ENCODE results near the gene FBN3.
"Not testable (repeated sequence)": the region's sequence is repeated elsewhere in the genome, so short reads cannot be mapped to it uniquely, and the experiment has no call there.

FBN3 gene

GRCh38 chr19:8149261-8150094 lies at the start of gene FBN3:
TSS of gene FBN3 (minus strand) at chr19:8149592. CDS start at chr19:8147480, 2,112 bp downstream.
- DNase-seq (ENCODE audit: low read depth in 2 of 3, low spot score in 1 of 3) = no peak

- DNase-seq (ENCODE audit: low read depth in 2 of 3, low spot score in 1 of 3) = no peak
Measured at GRCh38 chr19:8196271-8196927, 47.0 kb upstream of the FBN3 start.

GRCh38 chr19:8194528-8195267 lies 45.3 kb upstream of the FBN3 start:
- no peak for DNase-seq (ENCODE audit: low read depth in 2 of 3, low spot score in 1 of 3)

DNA sequence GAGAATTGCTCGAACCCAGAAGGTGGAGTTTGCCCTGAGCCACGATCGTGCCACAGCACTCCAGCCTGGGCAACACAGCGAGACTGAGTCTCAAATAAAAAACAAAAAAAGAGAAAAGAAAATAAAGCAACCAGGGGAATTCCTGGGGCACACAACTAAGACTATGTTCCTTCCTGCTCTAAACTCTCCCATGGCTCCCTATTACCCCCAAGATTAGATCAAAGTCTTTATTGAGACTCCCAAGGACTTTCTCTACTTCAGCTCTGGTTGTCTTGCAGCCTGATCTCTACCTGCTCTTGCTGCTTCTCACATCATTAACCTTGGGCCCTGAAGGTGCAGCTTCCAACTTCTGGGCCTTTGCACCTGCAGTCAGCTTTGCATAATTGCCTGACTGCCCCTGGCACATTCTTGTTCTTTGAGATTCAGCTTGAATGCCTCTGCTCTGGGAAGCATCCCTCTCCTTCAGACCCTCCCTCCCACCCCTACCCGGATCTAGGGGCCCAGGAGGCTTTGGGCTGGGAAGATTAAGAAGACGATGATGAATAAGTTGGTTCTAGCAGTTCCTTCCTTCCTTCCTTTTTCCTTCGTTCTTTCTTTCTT lies 42.9 kb upstream of the FBN3 start:
- no peak for DNase-seq (ENCODE audit: low read depth in 2 of 3, low spot score in 1 of 3)

DNA sequence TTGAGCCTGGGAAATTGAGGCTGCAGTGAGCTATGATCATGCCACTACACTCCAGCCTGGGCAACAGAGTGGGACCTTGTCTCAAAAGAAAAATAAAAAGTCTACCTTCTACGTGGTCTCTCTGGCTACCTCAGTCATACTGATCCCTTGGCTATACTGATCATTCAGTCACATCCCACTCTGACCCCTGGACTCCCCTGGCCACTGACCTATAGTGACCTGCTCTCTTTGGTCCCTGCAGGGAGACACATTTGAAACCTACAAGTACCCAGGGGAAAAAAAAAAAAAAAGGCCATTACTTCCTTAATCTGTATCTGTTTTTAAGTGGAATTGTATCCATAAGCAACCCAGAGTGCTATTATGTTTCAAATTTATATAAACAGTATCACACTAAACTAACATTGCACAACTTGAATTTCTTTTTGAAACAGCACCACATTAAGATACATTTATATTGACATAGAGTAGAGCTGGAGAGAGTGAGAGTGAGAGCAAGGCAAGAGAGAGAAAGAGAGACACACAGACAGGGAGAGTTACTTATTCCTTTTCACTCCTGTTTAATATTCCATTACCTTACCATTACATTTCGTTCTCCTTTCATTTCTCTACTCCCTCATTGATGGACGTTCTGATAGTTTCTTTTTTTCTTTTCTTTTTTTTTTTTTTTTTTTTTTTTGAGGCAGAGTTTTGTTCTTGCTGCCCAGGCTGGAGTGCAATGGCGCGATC lies 36.1 kb upstream of the FBN3 start:
- DNase-seq (ENCODE audit: low read depth in 2 of 3, low spot score in 1 of 3) = no peak

DNA sequence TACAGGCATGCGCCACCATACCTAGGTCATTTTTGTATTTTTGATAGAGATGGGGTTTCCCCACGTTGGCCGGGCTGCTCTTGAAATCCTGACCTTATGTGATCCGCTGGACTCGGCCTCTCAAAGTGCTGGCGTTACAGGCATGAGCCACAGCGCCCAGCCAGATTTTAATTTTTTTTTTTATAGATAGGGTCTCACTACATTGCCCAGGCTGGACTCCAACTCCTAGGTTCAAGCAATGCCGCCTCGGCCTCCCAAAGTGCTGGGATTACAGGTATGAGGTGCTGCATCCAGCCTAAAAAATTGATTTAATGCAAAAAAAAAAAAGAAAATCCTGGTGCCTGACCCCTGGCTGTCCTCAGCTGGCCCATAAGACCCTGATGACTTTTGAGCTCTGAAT lies 34.9 kb upstream of the FBN3 start:
- no peak for DNase-seq (ENCODE audit: low read depth in 2 of 3, low spot score in 1 of 3)

- no peak for DNase-seq (ENCODE audit: low read depth in 2 of 3, low spot score in 1 of 3)
Measured at GRCh38 chr19:8180018-8180417, 30.6 kb upstream of the FBN3 start.

- DNase-seq (ENCODE audit: low read depth in 2 of 3, low spot score in 1 of 3) = no peak
Measured at GRCh38 chr19:8174706-8175105, 25.3 kb upstream of the FBN3 start.

DNA sequence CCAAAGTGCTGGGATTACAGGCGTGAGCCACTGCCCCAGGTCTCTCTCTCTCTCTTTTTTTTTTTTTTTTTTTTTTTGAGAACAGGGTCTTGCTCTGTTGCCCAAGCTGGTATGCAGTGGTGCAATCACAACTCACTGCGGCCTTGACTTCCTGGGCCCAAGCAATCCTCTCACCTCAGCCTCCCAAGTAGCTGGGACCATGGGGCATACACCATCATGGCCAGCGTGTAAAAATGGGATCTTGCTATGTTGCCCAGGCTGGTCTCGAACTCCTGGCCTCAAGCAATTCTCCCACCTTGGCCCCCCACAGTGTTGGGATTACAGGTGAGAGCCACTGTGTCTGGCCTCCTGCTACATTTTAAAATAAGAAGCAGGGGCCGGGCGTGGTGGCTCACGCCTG lies 19.1 kb upstream of the FBN3 start:
- no peak for DNase-seq (ENCODE audit: low read depth in 2 of 3, low spot score in 1 of 3)

- no peak for DNase-seq (ENCODE audit: low read depth in 2 of 3, low spot score in 1 of 3)
Measured at GRCh38 chr19:8167985-8168384, 18.6 kb upstream of the FBN3 start.

GRCh38 chr19:8163759-8164158 lies 14.4 kb upstream of the FBN3 start:
- no peak for DNase-seq (ENCODE audit: low read depth in 2 of 3, low spot score in 1 of 3)

DNA sequence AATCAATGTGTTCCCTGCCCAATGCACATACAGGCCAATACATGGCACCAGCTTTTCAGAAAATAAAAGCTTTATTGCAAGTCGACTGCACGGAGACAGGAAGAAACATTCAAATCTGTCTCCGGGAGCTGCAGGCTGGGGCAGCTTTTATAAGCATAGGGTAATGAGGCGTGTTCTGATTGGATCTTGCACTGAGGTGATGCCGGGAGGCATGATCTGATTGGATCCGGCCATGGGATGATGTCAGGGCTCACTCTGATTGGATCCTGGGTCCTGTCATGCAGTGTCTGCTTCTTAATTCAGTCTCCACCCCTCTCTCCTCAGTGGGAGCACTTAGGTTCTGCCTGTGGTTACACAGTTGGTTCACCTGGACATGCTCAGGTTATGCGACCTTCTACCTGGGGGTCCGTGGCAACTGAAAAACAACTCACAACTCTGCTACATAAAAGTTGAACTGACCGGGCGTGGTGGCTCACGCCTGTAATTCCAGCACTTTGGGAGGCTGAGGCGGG lies 11.8 kb upstream of the FBN3 start:
- DNase-seq (ENCODE audit: low read depth in 2 of 3, low spot score in 1 of 3) = peak; percentile 10 to 29 (median 14)

GRCh38 chr19:8159322-8159721 lies 9.9 kb upstream of the FBN3 start:
- DNase-seq (ENCODE audit: low read depth in 2 of 3, low spot score in 1 of 3) = not testable (repeated sequence)

DNA sequence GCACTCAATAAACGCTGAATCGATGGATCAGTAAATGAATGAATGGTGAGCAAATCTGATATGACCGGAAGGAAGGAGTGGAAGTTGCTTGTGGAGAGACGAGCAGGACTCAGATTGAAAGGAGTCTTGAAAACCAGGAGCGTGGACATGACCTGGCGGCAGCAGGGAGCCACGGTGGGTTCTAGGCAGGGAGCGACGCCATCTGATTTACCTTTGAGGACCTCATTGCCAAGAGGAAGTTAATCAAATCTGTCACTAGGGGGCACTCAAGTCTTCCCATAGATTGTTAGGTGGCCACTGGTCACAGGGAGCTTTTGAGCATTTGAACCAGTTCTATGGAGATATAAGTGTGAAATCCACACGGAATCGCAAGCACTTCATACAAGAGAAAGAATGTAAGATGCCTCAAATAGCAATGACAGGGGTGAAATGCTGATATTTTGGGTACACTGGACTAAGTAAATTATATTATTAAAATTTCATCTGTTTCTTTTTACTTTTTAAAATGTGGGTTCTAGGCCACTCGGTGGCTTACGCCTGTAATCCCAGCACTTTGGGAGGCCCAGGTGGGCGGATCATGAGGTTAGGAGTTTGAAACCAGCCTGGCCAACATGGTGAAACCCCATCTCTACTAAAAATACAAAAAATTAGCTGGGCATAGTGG lies 9.2 kb upstream of the FBN3 start:
- DNase-seq (ENCODE audit: low read depth in 2 of 3, low spot score in 1 of 3) = peak in 2 of 3 donors; percentile 16 to 57

GRCh38 chr19:8155318-8155717 lies 5.9 kb upstream of the FBN3 start:
- no peak for DNase-seq (ENCODE audit: low read depth in 2 of 3, low spot score in 1 of 3)

DNA sequence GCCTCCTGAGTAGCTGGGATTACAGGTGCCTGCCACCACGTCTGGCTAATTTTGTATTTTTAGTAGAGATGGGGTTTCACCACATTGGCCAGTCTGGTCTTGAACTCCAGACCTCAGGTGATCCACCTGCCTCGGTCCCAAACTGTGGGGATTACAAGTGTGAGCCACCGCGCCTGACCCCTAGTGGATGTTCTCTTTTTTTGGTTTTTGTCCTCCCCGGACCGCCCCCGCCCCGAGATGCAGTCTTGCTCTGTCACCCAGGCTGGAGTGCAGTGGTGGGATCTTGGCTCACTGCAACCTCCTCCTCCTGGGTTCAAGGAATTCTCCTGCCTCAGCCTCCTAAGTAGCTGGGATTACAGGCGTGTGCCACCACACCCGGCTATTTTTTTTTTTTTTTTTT lies 4.6 kb upstream of the FBN3 start:
- peak; percentile 8 to 13 (median 13) for DNase-seq (ENCODE audit: low read depth in 2 of 3, low spot score in 1 of 3)

DNA sequence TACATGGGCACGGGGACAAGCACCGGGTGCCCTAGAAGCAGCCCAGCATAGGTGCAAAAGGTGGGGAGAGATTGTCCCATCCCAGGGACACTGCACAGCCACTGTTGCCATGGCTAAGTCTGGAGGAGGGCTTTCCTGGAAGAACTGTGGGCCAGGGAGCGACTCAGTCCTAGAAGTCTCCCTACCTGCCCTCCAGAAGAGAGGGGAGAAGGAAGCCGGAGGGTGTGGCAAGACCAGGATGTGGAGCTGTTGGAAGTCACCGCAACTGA lies 2.3 kb upstream of the FBN3 start:
- no peak for DNase-seq (ENCODE audit: low read depth in 2 of 3, low spot score in 1 of 3)

DNA sequence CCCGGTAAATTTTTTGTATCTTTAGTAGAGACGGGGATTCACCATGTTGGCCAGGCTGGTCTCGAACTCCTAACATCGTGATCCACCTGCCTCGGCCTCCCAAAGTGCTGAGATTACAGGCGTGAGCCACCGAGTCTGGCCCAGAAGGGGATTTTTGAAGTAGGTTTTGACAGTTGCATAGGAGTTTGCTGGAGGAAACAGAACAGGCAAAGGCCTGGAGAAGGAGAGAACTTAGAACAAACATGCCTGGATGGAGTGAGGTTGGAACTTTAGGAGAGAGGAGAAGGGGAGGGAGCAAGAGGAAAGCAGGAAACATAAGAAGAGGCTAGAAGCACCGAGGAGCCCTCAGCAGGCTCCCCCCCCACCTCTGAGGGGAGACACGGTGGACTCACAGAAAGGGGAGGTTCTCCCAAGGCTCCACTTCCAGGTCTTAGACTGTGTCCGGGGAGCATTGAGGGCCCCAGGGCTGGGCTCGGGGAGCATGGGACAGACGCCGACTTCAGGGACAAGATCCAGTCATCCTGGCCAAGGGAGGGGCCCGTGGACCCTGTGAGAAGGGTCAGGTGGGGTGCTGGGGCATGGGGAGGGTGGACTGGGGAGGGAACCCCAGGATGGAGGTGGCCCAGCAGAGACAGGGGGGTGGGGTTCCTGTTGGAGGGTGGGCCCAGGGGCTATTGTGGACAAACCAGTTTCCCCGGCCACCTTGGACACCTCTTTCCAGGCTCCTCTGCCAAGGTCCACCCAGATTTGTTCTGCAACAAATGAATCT lies 1.8 kb upstream of the FBN3 start:
- no peak for DNase-seq (ENCODE audit: low read depth in 2 of 3, low spot score in 1 of 3)

- DNase-seq (ENCODE audit: low read depth in 2 of 3, low spot score in 1 of 3) = no peak
Measured at GRCh38 chr19:8150178-8150865, 930 bp upstream of the FBN3 start.

Measured in stimulated activated CD4-positive, alpha-beta T cell treated with anti-CD3 and anti-CD28 coated beads, Interleukin-12 subunit alpha, Interleukin-12 subunit beta, amount 100 ng/mL, for 48 hours (primary cell).